ENCODE measurements around the gene DLST.

Gene DLST

DNA sequence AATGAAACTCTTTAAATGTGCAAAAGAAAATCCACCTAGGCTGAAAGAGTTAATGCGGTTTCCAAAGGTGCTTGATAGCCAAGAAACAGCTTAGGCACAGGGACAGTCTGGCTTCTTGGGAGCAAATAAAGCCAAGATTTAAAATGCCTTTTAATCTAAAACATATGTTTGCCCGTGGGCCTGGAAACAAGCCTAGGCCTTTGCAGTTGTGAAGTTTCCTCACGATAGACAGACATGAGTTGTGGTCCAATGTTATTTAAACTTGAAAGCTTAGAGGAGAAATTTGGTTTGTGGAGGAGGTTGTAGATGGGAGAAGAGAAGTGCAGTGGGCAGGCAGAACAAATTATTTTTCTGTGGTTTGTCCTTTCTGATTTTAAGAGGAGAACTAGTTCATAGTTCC is 35.5 kb upstream of the DLST start:
- H3K4me3 ChIP-seq (ENCODE audit: low read depth, low read length) = no peak overlapping the region
- TF ChIP-seq, protein P1, sequence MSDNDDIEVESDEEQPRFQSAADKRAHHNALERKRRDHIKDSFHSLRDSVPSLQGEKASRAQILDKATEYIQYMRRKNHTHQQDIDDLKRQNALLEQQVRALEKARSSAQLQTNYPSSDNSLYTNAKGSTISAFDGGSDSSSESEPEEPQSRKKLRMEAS (IDR thresholded peaks at IDR 0.05; ENCODE audit: low read depth, low read length) = no peak
- TF ChIP-seq POLR2A (IDR thresholded peaks at IDR 0.05; ENCODE audit: extremely low read depth, insufficient read length) (no peak), MYC (IDR thresholded peaks at IDR 0.05; ENCODE audit: low read depth, low read length) (no peak)
- DNase-seq (ENCODE audit: low read depth) = no peak

DNA sequence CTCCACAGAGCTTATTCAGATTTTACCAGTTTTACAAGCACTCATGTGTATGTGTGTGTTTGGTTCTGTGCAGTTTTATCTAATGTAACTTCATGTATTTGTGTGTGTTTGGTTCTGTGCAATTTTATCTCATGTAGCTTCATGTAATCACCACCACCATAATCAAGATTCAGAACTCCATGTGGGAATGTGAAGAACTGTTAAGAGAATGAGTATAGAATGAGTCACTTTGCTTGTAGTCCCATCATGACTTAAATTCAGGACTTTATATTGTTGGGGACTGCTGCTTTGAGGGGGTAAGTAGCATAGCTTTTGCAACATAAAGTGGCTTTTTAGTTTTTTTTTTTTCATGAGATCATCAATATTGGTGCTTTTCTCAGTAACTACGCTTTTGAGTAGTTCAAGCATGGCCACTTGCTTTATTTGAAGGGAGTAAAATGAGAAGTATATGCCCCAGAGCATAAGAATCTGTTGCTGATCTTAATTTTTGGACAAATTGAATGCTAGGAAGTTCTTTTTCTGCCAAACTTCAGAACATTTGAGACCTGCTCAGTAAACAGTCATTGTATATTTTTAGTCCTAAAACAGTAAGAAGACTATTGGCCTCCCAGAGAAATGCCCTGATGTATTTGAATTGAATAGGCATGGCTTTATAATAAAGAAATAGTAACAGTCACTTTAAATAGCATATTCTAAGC is 34.6 kb upstream of the DLST start:
- H3K4me3 ChIP-seq (ENCODE audit: low read depth, low read length) = no peak overlapping the region
- DNase-seq (ENCODE audit: low read depth) = no peak
- TF ChIP-seq MYC (IDR thresholded peaks at IDR 0.05; ENCODE audit: low read depth, low read length) (no peak), POLR2A (IDR thresholded peaks at IDR 0.05; ENCODE audit: extremely low read depth, insufficient read length) (no peak)
- TF ChIP-seq, protein P1 (IDR thresholded peaks at IDR 0.05; ENCODE audit: low read depth, low read length) = no peak
- TF ChIP-seq, protein P2, sequence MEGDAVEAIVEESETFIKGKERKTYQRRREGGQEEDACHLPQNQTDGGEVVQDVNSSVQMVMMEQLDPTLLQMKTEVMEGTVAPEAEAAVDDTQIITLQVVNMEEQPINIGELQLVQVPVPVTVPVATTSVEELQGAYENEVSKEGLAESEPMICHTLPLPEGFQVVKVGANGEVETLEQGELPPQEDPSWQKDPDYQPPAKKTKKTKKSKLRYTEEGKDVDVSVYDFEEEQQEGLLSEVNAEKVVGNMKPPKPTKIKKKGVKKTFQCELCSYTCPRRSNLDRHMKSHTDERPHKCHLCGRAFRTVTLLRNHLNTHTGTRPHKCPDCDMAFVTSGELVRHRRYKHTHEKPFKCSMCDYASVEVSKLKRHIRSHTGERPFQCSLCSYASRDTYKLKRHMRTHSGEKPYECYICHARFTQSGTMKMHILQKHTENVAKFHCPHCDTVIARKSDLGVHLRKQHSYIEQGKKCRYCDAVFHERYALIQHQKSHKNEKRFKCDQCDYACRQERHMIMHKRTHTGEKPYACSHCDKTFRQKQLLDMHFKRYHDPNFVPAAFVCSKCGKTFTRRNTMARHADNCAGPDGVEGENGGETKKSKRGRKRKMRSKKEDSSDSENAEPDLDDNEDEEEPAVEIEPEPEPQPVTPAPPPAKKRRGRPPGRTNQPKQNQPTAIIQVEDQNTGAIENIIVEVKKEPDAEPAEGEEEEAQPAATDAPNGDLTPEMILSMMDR (IDR thresholded peaks at IDR 0.05; ENCODE audit: low read depth, low read length) = no peak

DNA sequence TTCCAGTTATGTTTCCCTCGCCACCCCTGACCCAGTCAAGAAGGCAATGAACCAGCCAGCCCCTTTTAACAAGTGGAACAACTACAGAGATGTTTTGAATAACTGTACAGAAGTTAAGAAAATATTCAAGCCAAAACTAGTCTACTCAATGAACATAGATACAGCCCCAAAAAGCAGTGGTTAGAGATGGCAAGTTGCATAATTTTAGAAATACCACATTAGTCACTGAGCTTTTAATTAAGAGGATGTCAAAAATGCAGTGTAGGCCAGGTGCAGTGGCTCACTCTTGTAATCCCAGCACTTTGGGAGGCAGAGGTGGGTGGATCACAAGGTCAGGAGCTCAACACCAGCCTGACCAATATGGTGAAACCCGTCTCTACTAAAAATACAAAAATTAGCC is 32.9 kb upstream of the DLST start:
- no peak overlapping the region for H3K4me3 ChIP-seq (ENCODE audit: low read depth, low read length)
- TF ChIP-seq POLR2A (IDR thresholded peaks at IDR 0.05; ENCODE audit: extremely low read depth, insufficient read length) = no peak
- TF ChIP-seq MYC (IDR thresholded peaks at IDR 0.05; ENCODE audit: low read depth, low read length) = no peak
- TF ChIP-seq, protein P2 (IDR thresholded peaks at IDR 0.05; ENCODE audit: low read depth, low read length) = no peak
- TF ChIP-seq, protein P1 (IDR thresholded peaks at IDR 0.05; ENCODE audit: low read depth, low read length) = no peak
- peak; percentile 38 for DNase-seq (ENCODE audit: low read depth)

DNA sequence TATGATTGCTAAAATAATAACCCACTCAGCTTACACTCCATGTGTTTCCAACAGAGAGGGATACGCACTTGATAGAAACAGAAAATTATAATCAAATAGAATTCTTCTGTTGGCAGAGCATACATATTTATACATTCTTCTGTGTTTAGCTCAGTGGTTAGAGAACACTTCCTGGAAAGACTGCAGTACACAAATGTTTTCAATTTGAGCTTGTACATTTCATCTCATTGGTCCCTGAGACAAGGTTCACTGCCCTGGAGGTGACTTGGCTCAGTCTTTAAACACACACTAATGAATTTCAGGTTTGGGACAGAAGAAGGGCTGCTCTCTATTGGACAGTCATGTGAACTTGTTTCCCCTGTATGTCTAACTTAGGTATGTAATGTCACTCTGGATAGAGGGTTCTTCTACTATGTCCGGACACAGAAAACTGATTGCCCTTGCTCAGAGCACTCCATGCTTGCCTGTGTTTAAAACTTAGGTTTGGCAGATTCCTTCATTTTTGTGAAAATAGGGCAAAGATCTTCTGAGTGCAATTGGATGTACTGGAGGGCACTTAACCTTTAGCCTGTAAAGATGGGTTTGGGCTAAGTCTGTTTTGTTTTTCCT is 28.7 kb upstream of the DLST start:
- H3K4me3 ChIP-seq (ENCODE audit: low read depth, low read length) = no peak overlapping the region
- DNase-seq (ENCODE audit: low read depth) = no peak
- TF ChIP-seq, protein P1 (IDR thresholded peaks at IDR 0.05; ENCODE audit: low read depth, low read length) = no peak
- TF ChIP-seq, protein P2 (IDR thresholded peaks at IDR 0.05; ENCODE audit: low read depth, low read length) = no peak
- no peak for TF ChIP-seq POLR2A (IDR thresholded peaks at IDR 0.05; ENCODE audit: extremely low read depth, insufficient read length)
- TF ChIP-seq MYC (IDR thresholded peaks at IDR 0.05; ENCODE audit: low read depth, low read length) = no peak

DNA sequence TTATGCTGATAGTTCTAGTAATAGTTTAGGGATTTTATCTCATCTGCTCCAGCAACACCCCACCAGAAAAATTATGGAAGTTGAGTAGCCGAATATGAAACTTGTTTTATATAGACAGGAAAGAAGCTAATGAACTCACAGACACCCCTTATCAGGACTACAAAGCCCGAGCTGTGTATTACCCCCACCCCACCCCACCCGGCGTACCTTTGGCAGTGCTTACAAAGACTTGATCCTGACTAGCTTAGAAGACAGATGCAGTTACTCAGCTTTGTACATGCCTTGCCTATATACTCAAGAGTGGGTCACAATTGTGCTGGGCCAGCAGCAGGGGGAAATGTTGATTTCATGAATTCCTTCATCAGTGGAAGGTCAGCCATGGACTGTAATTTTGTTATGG is 28.1 kb upstream of the DLST start:
- TF ChIP-seq MYC (IDR thresholded peaks at IDR 0.05; ENCODE audit: low read depth, low read length) (no peak), POLR2A (IDR thresholded peaks at IDR 0.05; ENCODE audit: extremely low read depth, insufficient read length) (no peak)
- TF ChIP-seq, protein P1 (IDR thresholded peaks at IDR 0.05; ENCODE audit: low read depth, low read length) = no peak
- TF ChIP-seq, protein P2 (IDR thresholded peaks at IDR 0.05; ENCODE audit: low read depth, low read length) = no peak
- no peak for DNase-seq (ENCODE audit: low read depth)
- no peak overlapping the region for H3K4me3 ChIP-seq (ENCODE audit: low read depth, low read length)

DNA sequence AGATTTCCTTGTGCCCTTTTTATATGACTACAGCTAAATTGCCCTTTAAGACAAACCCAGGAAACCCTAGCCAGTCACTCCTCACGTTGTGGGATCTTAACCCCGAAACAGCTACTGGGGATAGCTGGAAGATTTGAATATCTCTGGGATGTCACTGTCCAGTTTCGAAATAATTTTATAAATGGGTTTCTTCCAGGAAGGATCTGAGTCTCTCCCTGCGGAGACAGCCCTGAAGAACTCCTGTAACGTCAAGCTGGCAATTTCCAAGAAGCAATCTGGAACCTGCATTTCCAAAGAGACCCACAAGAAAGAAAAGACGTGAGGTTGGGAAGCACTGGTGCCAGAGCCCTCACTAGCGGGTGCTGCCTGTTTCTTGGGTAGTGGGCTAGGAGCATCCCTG is 26.7 kb upstream of the DLST start:
- H3K4me3 ChIP-seq (ENCODE audit: low read depth, low read length) = no peak overlapping the region
- TF ChIP-seq POLR2A (IDR thresholded peaks at IDR 0.05; ENCODE audit: extremely low read depth, insufficient read length) = no peak
- TF ChIP-seq, protein P1 (IDR thresholded peaks at IDR 0.05; ENCODE audit: low read depth, low read length) = no peak
- no peak for TF ChIP-seq MYC (IDR thresholded peaks at IDR 0.05; ENCODE audit: low read depth, low read length)
- TF ChIP-seq, protein P2 (IDR thresholded peaks at IDR 0.05; ENCODE audit: low read depth, low read length) = no peak
- no peak for DNase-seq (ENCODE audit: low read depth)

Data from NB4 (cell line).